HCT116 (cell line): ENCODE data around the gene MKRN3.
"Not testable (repeated sequence)": the region's sequence is repeated elsewhere in the genome, so short reads cannot be mapped to it uniquely, and the experiment has no call there.

Experiments used
- CTCF ChIP-seq, 3 experiments: fragments of 200-600 bp in 1 of 3; sonication (generic) in 1 of 3; IDR thresholded peaks in 2 of 3; conservative IDR thresholded peaks in 1 of 3; 2 replicates each; pipeline ENCODE4 v1.5.1; 2012 to 2017; ENCODE audit warnings: low read depth in 2 of 3, low read length in 2 of 3, antibody characterized with exemption in 1 of 3, borderline replicate concordance in 1 of 3, control low read depth in 1 of 3, mild to moderate bottlenecking in 1 of 3, mixed read lengths in 1 of 3, mixed run types in 1 of 3, moderate library complexity in 1 of 3; ENCODE audit not compliant: insufficient read depth in 1 of 3
- EZH2 ChIP-seq: fragments of 200-600 bp; sonication (generic); IDR thresholded peaks from 2 replicates; pipeline ENCODE4 v1.6.1; 2017; ENCODE audit warnings: antibody characterized with exemption, mixed run types
- FOSL1 ChIP-seq: IDR thresholded peaks from 2 replicates; pipeline ENCODE4 v1.6.1; 2012; ENCODE audit warnings: low read depth
- POLR2A ChIP-seq: IDR thresholded peaks from 2 replicates; pipeline ENCODE4 v1.7.0; 2011; ENCODE audit warnings: borderline replicate concordance; ENCODE audit not compliant: insufficient read depth, insufficient read length; ENCODE audit errors: extremely low read depth
- RAD21 ChIP-seq: IDR thresholded peaks from 2 replicates; pipeline ENCODE4 v1.6.1; 2012; ENCODE audit warnings: low read depth, mild to moderate bottlenecking
- REST ChIP-seq: IDR thresholded peaks from 2 replicates; pipeline ENCODE4 v1.6.1; 2012; ENCODE audit warnings: low read depth
- SP1 ChIP-seq: IDR thresholded peaks from 2 replicates; pipeline ENCODE4 v1.6.1; 2012; ENCODE audit warnings: low read depth
- SRF ChIP-seq: IDR thresholded peaks from 2 replicates; pipeline ENCODE4 v1.6.1; 2012; ENCODE audit warnings: low read depth
- YY1 ChIP-seq: IDR thresholded peaks from 2 replicates; pipeline ENCODE4 v1.6.1; 2011; ENCODE audit warnings: low read length, low read depth, moderate library complexity, mild to moderate bottlenecking; ENCODE audit not compliant: insufficient replicate concordance; ENCODE audit errors: extremely low read depth
- ZBTB33 ChIP-seq: IDR thresholded peaks from 2 replicates; pipeline ENCODE4 v1.6.1; 2011; ENCODE audit warnings: mild to moderate bottlenecking, low read length, moderate library complexity; ENCODE audit not compliant: insufficient replicate concordance; ENCODE audit errors: extremely low read depth
- TF ChIP-seq, protein P1 (sequence below): IDR thresholded peaks from 2 replicates; pipeline ENCODE4 v1.6.1; 2012

GRCh38 chr15:23597278-23597677 is 31.8 kb downstream of the MKRN3 start:
- not testable (repeated sequence) for TF ChIP-seq CTCF (IDR thresholded peaks at IDR 0.05 in 2 of 3, conservative IDR thresholded peaks at IDR 0.05 in 1 of 3; ENCODE audit: borderline replicate concordance in 1 of 3, insufficient read depth in 1 of 3, low read depth in 2 of 3, low read length in 2 of 3); RAD21; POLR2A; SP1; REST; ZBTB33; EZH2; YY1; SRF; FOSL1
- TF ChIP-seq, protein P1, sequence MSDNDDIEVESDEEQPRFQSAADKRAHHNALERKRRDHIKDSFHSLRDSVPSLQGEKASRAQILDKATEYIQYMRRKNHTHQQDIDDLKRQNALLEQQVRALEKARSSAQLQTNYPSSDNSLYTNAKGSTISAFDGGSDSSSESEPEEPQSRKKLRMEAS = not testable (repeated sequence)
